ENCODE measurements around the gene AATF. TPM values are rescaled to one million over a fixed set of nuclear protein-coding genes. Genes with fewer than 3 reads are reported as not detected.

The AATF gene
- total and polyA plus RNA-seq, 3 experiments from 2014 or later, result 92.7 to 130 (median 122) TPM

DNA sequence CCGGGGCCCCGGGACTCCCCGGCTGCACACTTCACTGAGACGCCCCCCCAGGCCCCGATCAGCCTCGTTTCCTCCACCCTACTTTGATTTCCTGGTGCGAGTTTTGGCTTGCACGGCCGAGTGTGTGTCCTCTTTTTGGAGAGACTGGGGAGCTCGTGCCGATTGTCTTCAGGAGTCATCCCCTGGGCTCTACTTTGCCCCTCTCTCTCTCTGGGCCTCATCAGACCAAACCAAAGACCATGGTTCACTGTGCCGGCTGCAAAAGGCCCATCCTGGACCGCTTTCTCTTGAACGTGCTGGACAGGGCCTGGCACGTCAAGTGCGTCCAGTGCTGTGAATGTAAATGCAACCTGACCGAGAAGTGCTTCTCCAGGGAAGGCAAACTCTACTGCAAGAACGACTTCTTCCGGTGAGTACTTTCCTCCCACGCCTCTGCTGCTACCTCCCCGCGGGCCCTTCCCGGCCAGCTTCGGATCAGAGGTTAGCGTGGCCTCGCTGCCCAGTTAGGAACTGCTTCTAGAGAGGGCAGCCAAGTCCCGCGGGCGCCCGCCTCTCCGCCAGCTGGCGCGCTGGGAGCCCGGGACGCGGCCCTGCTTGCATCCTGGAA lies 10.7 kb upstream of the AATF start:
- peaks cover 73% of the 10 kb centered on the region for H3K4me1 ChIP-seq (ENCODE audit: insufficient read depth, low read length)
- Mint-ChIP-seq H3K27me3 (peaks cover 79 to 80% of the 10 kb centered on the region in 2 donors), H3K4me3 (peak overlapping the region; percentile 75 to 87 (median 80)), H3K36me3 (peaks cover 0 to 3% (median 0%) of the 10 kb centered on the region in 3 donors), H3K4me1 (peaks cover 57 to 82% (median 64%) of the 10 kb centered on the region in 3 donors), H3K27ac (peak overlapping the region in 3 of 8 donors; percentile 12 to 87 (median 71)), H3K9me3 (peaks cover 0 to 3% (median 2%) of the 10 kb centered on the region in 5 donors)
- no peaks in the 10 kb centered on the region for H3K9me3 ChIP-seq (ENCODE audit: low read length)
- CTCF ChIA-PET, result interaction anchor here (0.8 kb wide), 1 partner anchor 11 kb away, joined by 3 read pairs; the partner anchor contains the start of gene AATF
- POLR2A ChIA-PET, result interaction anchor here (1.9 kb wide), 1 partner anchor 11 kb away, joined by 7 read pairs; the partner anchor contains the start of gene AATF
- no peaks in the 10 kb centered on the region for H3K36me3 ChIP-seq (ENCODE audit: insufficient read depth, low read length)
- peaks cover 97% of the 10 kb centered on the region for H3K27me3 ChIP-seq (ENCODE audit: insufficient read depth, low read length, poor library complexity, severe bottlenecking)
- peak overlapping the region; percentile 39 for H3K4me3 ChIP-seq (ENCODE audit: low read length)
- DNase-seq, result no peak
- H3K27ac ChIP-seq (ENCODE audit: low read depth, low read length), result no peak overlapping the region

DNA sequence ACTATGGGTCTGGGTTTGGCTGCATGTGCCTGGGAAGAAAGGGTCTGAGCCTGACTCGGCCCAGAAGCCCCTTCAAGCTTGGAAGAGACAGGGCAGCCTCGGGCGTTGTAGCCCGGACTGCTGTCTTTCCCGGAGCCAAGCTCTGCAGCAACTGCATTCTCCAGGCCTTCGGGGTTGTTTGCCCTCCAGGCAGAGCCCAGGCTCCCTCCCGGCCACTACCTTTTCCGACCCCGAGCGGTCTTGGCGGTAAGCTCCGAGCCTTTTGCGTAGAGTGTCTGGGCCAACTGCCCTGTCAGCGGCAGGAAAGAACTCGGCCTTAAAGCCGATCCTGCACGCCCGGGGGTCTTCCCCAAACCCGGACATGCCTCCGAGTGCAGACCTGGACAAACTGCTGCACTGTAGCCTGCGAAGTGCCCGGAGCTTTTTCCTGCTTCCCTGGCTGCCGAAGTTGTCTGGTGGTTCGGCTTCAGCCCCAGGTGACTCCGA lies 10.1 kb upstream of the AATF start:
- Histone ChIP-seq H3K4me1 (ENCODE audit: insufficient read depth, low read length) (peaks cover 71% of the 10 kb centered on the region), H3K27me3 (ENCODE audit: insufficient read depth, low read length, poor library complexity, severe bottlenecking) (peaks cover 97% of the 10 kb centered on the region), H3K4me3 (ENCODE audit: low read length) (no peak overlapping the region), H3K27ac (ENCODE audit: low read depth, low read length) (no peak overlapping the region), H3K9me3 (ENCODE audit: low read length) (no peaks in the 10 kb centered on the region), H3K36me3 (ENCODE audit: insufficient read depth, low read length) (no peaks in the 10 kb centered on the region)
- CTCF ChIA-PET, result interaction anchor here (0.8 kb wide), 1 partner anchor 10 kb away, joined by 3 read pairs; the partner anchor contains the start of gene AATF
- POLR2A ChIA-PET, result interaction anchor here (1.1 to 1.9 kb wide), 2 partner anchors 10 kb away, joined by 3 to 7 read pairs; partner anchors contain the start of gene AATF
- H3K36me3 Mint-ChIP-seq, result peaks cover 0 to 3% (median 0%) of the 10 kb centered on the region in 3 donors
- H3K27ac Mint-ChIP-seq, result peak overlapping the region in 2 of 8 donors; percentile 29 to 87
- DNase-seq, result no peak
- peak overlapping the region in 6 of 7 donors; percentile 68 to 87 (median 81) for H3K4me3 Mint-ChIP-seq
- H3K4me1 Mint-ChIP-seq, result peaks cover 54 to 80% (median 61%) of the 10 kb centered on the region in 3 donors
- peaks cover 0 to 4% (median 2%) of the 10 kb centered on the region in 5 donors for H3K9me3 Mint-ChIP-seq
- peaks cover 79 to 80% of the 10 kb centered on the region in 2 donors for H3K27me3 Mint-ChIP-seq

GRCh38 chr17:36939052-36939801 lies 9.5 kb upstream of the AATF start:
- Histone ChIP-seq H3K9me3 (ENCODE audit: low read length) (no peaks in the 10 kb centered on the region), H3K27me3 (ENCODE audit: insufficient read depth, low read length, poor library complexity, severe bottlenecking) (peaks cover 97% of the 10 kb centered on the region), H3K4me1 (ENCODE audit: insufficient read depth, low read length) (peaks cover 64% of the 10 kb centered on the region), H3K4me3 (ENCODE audit: low read length) (no peak overlapping the region), H3K36me3 (ENCODE audit: insufficient read depth, low read length) (no peaks in the 10 kb centered on the region), H3K27ac (ENCODE audit: low read depth, low read length) (no peak overlapping the region)
- no peak for DNase-seq
- CTCF ChIA-PET, result no interaction called here
- POLR2A ChIA-PET, result interaction anchor here (1.1 kb wide), 1 partner anchor 10 kb away, joined by 3 read pairs; the partner anchor contains the start of gene AATF
- Mint-ChIP-seq H3K27me3 (peaks cover 78% of the 10 kb centered on the region in 2 donors), H3K4me1 (peaks cover 50 to 76% (median 58%) of the 10 kb centered on the region in 3 donors), H3K9me3 (peaks cover 0 to 7% (median 3%) of the 10 kb centered on the region in 5 donors), H3K36me3 (peaks cover 0 to 3% (median 0%) of the 10 kb centered on the region in 3 donors), H3K27ac (peak overlapping the region in 3 of 8 donors; percentile 18 to 87 (median 30)), H3K4me3 (peak overlapping the region; percentile 48 to 81 (median 68))

DNA sequence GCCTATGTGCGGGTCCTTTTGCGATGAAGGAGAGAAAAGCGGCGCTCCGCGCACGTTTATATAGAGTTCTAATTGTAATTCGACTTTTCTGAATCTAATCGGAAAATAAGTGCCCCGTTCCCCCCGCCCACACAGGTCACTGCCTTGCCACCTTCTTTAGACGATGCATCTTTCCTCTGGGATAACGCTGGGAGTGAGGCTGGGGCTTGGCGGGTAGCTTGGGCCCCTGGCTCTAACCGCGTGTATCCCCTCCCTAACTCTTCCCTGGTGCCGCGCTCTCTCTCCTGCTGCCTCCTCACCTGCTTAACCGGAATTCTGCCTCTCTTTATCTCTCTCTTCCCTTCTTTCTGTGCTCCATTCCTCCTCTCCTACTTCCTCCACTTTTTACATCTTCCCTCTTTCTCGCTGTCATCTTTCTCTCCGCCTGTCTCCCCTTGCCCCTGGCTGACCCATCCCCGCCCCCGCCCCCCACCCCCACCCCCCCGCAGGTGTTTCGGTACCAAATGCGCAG lies 8.9 kb upstream of the AATF start:
- Histone ChIP-seq H3K27me3 (ENCODE audit: insufficient read depth, low read length, poor library complexity, severe bottlenecking) (peaks cover 97% of the 10 kb centered on the region), H3K4me1 (ENCODE audit: insufficient read depth, low read length) (peaks cover 61% of the 10 kb centered on the region), H3K4me3 (ENCODE audit: low read length) (no peak overlapping the region), H3K36me3 (ENCODE audit: insufficient read depth, low read length) (no peaks in the 10 kb centered on the region), H3K9me3 (ENCODE audit: low read length) (no peaks in the 10 kb centered on the region), H3K27ac (ENCODE audit: low read depth, low read length) (no peak overlapping the region)
- POLR2A ChIA-PET, result no interaction called here
- Mint-ChIP-seq H3K27ac (peak overlapping the region in 3 of 8 donors; percentile 56 to 90 (median 87)), H3K4me3 (peak overlapping the region in 5 of 7 donors; percentile 29 to 72 (median 61)), H3K36me3 (peaks cover 0 to 3% (median 0%) of the 10 kb centered on the region in 3 donors), H3K4me1 (peaks cover 48 to 72% (median 58%) of the 10 kb centered on the region in 3 donors), H3K27me3 (peaks cover 81 to 82% of the 10 kb centered on the region in 2 donors), H3K9me3 (peaks cover 0 to 7% (median 3%) of the 10 kb centered on the region in 5 donors)
- CTCF ChIA-PET, result no interaction called here
- DNase-seq, result no peak

DNA sequence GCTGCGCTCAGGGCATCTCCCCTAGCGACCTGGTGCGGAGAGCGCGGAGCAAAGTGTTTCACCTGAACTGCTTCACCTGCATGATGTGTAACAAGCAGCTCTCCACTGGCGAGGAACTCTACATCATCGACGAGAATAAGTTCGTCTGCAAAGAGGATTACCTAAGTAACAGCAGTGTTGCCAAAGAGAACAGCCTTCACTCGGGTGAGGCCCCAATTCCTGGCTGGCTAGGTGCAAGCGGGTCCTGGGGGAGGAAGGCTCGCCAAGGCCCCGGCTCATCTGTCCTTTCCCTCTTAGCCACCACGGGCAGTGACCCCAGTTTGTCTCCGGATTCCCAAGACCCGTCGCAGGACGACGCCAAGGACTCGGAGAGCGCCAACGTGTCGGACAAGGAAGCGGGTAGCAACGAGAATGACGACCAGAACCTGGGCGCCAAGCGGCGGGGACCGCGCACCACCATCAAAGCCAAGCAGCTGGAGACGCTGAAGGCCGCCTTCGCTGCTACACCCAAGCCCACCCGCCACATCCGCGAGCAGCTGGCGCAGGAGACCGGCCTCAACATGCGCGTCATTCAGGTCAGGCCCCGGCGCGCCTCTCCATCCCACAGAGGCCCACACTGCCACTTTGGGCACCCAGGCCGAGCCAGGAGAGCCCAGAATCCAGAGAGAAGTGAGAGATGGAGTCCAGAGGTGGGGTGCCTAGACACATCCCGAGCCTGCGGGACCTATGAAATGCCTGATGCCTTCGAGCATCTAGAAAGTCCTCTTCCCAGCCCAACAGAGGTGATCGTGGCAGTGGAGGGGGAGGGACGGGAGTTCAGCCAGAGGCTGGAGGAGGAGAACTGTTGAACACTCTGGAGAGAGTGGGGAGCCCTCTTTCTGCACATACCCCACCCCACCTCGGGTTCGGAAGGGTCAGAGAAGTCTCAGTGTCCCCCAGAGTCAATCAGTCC lies 8.2 kb upstream of the AATF start:
- H3K36me3 ChIP-seq (ENCODE audit: insufficient read depth, low read length), result no peaks in the 10 kb centered on the region
- Mint-ChIP-seq H3K27ac (peak overlapping the region in 2 of 8 donors; percentile 39 to 87), H3K27me3 (peaks cover 80 to 82% of the 10 kb centered on the region in 2 donors), H3K4me1 (peaks cover 40 to 64% (median 50%) of the 10 kb centered on the region in 3 donors), H3K9me3 (peaks cover 0 to 7% (median 3%) of the 10 kb centered on the region in 5 donors), H3K36me3 (peaks cover 0 to 3% (median 0%) of the 10 kb centered on the region in 3 donors), H3K4me3 (peak overlapping the region in 6 of 7 donors; percentile 3 to 72 (median 34))
- peaks cover 53% of the 10 kb centered on the region for H3K4me1 ChIP-seq (ENCODE audit: insufficient read depth, low read length)
- DNase-seq, result no peak
- ChIA-PET CTCF (interaction anchor here (0.8 kb wide), 1 partner anchor 10 kb away, joined by 3 read pairs; no protein-coding TSS in a partner anchor), POLR2A (no interaction called here)
- H3K4me3 ChIP-seq (ENCODE audit: low read length), result no peak overlapping the region
- H3K9me3 ChIP-seq (ENCODE audit: low read length), result no peaks in the 10 kb centered on the region
- H3K27me3 ChIP-seq (ENCODE audit: insufficient read depth, low read length, poor library complexity, severe bottlenecking), result peaks cover 97% of the 10 kb centered on the region
- H3K27ac ChIP-seq (ENCODE audit: low read depth, low read length), result no peak overlapping the region

DNA sequence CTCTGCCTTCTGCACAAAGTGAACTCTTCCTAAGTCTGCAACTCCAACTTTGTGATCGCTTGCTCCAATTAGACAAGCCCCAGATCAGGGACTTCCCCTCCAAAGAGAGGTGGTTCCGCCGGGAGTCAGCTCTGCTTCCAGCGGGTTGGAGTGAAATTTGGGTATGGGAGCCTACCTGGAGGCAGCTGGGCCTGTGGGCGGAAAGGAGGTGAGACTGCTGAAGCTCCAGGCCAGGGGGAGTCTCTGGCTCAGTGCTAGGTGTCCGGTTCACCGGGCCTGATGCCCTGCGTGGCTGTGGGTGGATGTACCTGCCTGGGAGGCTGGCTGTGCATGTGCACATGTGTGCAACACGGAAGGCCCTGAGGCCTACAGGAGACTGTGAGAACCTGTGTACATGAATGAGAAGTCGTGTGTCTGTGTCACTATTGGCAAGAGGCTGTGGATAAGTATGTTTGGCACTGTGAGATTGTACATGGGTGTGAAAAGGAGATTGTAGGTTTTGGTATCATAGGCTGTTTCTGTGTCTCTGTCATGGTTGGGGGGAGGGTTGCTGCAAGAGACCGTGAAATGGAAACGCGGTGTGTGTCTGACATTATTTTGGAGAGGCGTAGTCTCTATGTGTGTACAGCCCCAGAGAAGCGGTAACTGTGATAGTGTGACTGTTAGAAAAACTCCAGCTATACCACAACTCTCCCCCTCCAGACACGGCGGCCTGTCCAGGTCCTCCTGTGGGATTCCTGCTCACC lies 7.3 kb upstream of the AATF start:
- Mint-ChIP-seq H3K4me3 (peak overlapping the region; percentile 7 to 71 (median 44)), H3K27ac (peak overlapping the region in 3 of 8 donors; percentile 44 to 87 (median 71))
- CTCF ChIA-PET, result interaction anchor here (0.8 kb wide), 1 partner anchor 11 kb away, joined by 3 read pairs; no protein-coding TSS in a partner anchor

More for the DNA sequence above, 7.3 kb upstream of the AATF start:
- DNase-seq, result no peak
- peaks cover 0 to 3% (median 0%) of the 10 kb centered on the region in 3 donors for H3K36me3 Mint-ChIP-seq
- H3K27me3 ChIP-seq (ENCODE audit: insufficient read depth, low read length, poor library complexity, severe bottlenecking), result peaks cover 97% of the 10 kb centered on the region
- no peaks in the 10 kb centered on the region for H3K36me3 ChIP-seq (ENCODE audit: insufficient read depth, low read length)
- H3K4me1 ChIP-seq (ENCODE audit: insufficient read depth, low read length), result peaks cover 45% of the 10 kb centered on the region
- POLR2A ChIA-PET, result no interaction called here
- peaks cover 35 to 56% (median 44%) of the 10 kb centered on the region in 3 donors for H3K4me1 Mint-ChIP-seq
- no peaks in the 10 kb centered on the region for H3K9me3 ChIP-seq (ENCODE audit: low read length)
- peaks cover 0 to 7% (median 3%) of the 10 kb centered on the region in 5 donors for H3K9me3 Mint-ChIP-seq
- H3K4me3 ChIP-seq (ENCODE audit: low read length), result no peak overlapping the region
- no peak overlapping the region for H3K27ac ChIP-seq (ENCODE audit: low read depth, low read length)
- H3K27me3 Mint-ChIP-seq, result peaks cover 78 to 83% of the 10 kb centered on the region in 2 donors
